ENCODE data around the gene SAXO1. TPM values are rescaled to one million over a fixed set of nuclear protein-coding genes. Genes with fewer than 3 reads are reported as not detected.

SAXO1 gene
- total RNA-seq, 1 experiment from 2014 or later, result not detected

DNA sequence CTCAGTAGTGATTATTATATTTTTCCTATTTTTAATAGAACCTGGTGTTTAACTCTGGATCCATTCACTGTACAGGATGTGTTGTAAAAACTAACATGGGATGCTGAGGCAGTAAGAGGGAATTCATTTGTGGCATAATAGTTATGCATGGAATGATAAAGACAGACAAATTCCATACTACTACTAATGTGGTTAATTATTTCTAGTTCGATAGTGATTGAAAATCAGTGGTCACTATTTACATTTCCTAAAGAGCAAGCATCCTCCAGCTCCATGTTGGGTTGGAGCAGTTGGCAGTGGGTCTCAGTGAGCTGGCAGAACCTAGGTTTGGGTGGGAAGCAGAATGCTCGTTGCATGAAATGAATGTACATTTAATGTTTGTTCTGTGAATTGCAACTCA, 122.6 kb downstream of the SAXO1 start:
- Histone ChIP-seq H3K9me3 (ENCODE audit: control insufficient read depth, insufficient read depth, low read depth, low read length) (no peaks in the 10 kb centered on the region), H3K27ac (ENCODE audit: low read length) (no peak overlapping the region), H3K4me3 (ENCODE audit: low read depth in 2 of 2, low read length in 2 of 2) (no peak overlapping the region), H3K36me3 (ENCODE audit: control insufficient read depth, insufficient read depth, low read length) (no peaks in the 10 kb centered on the region), H3K27me3 (ENCODE audit: control insufficient read depth, insufficient read depth, low read length) (no peaks in the 10 kb centered on the region), H3K4me1 (ENCODE audit: control insufficient read depth, insufficient read depth, low read length) (no peaks in the 10 kb centered on the region)
- ChIA-PET CTCF (no interaction called here), POLR2A (no interaction called here)
- intact Hi-C loops (cut with micrococcal nuclease; ENCODE audit: unreplicated experiment) (no loop called here), in situ Hi-C loops (cut with HindIII; ENCODE audit: low pct_unique_long_range_greater_than_20kb, low sequenced_read_pairs) (no loop called here)
- ATAC-seq (no peak), DNase-seq (ENCODE audit: low read depth, low spot score) (no peak)
- TF ChIP-seq, protein P1, sequence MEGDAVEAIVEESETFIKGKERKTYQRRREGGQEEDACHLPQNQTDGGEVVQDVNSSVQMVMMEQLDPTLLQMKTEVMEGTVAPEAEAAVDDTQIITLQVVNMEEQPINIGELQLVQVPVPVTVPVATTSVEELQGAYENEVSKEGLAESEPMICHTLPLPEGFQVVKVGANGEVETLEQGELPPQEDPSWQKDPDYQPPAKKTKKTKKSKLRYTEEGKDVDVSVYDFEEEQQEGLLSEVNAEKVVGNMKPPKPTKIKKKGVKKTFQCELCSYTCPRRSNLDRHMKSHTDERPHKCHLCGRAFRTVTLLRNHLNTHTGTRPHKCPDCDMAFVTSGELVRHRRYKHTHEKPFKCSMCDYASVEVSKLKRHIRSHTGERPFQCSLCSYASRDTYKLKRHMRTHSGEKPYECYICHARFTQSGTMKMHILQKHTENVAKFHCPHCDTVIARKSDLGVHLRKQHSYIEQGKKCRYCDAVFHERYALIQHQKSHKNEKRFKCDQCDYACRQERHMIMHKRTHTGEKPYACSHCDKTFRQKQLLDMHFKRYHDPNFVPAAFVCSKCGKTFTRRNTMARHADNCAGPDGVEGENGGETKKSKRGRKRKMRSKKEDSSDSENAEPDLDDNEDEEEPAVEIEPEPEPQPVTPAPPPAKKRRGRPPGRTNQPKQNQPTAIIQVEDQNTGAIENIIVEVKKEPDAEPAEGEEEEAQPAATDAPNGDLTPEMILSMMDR (IDR thresholded peaks at IDR 0.05), result no peak
- TF ChIP-seq, protein P2, sequence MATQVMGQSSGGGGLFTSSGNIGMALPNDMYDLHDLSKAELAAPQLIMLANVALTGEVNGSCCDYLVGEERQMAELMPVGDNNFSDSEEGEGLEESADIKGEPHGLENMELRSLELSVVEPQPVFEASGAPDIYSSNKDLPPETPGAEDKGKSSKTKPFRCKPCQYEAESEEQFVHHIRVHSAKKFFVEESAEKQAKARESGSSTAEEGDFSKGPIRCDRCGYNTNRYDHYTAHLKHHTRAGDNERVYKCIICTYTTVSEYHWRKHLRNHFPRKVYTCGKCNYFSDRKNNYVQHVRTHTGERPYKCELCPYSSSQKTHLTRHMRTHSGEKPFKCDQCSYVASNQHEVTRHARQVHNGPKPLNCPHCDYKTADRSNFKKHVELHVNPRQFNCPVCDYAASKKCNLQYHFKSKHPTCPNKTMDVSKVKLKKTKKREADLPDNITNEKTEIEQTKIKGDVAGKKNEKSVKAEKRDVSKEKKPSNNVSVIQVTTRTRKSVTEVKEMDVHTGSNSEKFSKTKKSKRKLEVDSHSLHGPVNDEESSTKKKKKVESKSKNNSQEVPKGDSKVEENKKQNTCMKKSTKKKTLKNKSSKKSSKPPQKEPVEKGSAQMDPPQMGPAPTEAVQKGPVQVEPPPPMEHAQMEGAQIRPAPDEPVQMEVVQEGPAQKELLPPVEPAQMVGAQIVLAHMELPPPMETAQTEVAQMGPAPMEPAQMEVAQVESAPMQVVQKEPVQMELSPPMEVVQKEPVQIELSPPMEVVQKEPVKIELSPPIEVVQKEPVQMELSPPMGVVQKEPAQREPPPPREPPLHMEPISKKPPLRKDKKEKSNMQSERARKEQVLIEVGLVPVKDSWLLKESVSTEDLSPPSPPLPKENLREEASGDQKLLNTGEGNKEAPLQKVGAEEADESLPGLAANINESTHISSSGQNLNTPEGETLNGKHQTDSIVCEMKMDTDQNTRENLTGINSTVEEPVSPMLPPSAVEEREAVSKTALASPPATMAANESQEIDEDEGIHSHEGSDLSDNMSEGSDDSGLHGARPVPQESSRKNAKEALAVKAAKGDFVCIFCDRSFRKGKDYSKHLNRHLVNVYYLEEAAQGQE (IDR thresholded peaks at IDR 0.05; ENCODE audit: insufficient read depth in 1 of 2, low read depth in 2 of 2, low read length in 1 of 2), result no peak
- TF ChIP-seq POLR2AphosphoS5 (IDR thresholded peaks at IDR 0.05; ENCODE audit: low read depth, low read length), result no peak
- TF ChIP-seq SIN3A (IDR thresholded peaks at IDR 0.05; ENCODE audit: borderline replicate concordance, insufficient read depth, low read depth, low read length), result no peak
- TF ChIP-seq TCF7L2 (IDR thresholded peaks at IDR 0.05; ENCODE audit: low read depth, low read length), result no peak
- no TSS peak for BruUV-seq (replicated peaks)

DNA sequence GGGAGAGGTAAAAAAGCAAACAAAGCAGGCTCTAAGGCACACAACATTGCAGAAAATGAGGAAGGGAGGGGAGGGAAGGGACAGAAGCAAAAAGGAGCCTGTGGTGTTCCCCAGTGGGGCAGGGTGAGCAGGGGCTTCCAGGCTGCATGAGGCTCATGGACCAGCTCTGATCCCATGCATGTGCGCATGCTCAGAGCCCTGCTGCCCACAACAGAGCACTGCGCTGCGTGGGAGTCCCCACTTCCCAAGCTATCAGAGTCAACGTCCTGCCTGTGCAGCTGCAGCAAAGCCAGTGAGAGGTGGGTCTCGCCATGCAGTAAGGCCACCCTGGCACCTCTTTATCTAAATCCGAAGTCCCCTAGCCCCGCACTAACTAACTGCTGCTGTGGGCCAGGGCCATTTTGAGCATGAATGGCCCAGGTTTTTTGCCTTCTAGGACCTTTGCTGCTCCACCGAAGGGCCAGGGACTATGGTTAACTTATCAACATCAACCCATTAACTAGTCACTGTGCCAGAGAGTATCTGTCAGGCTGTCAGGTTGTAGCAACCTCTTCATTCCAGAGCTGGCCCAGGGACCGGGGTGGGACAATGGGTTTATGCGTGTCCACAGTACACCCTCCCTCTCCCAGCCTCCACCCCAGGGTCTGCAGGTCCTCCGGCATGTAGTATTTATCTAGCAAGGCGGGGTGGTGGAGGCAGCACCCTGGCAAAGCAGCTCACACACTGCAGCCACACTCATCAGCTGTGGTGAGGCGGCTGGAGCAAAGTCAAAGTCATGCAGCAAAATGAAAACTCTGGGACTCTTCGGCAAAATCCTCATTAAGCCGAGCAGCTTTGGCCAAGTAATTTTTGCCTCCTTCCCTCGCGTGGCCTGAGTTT, 123.6 kb downstream of the SAXO1 start:
- intact Hi-C loops (cut with micrococcal nuclease; ENCODE audit: unreplicated experiment) (no loop called here), in situ Hi-C loops (cut with HindIII; ENCODE audit: low pct_unique_long_range_greater_than_20kb, low sequenced_read_pairs) (no loop called here)
- CTCF ChIA-PET, result no interaction called here
- Histone ChIP-seq H3K4me3 (ENCODE audit: low read depth in 2 of 2, low read length in 2 of 2) (no peak overlapping the region), H3K4me1 (ENCODE audit: control insufficient read depth, insufficient read depth, low read length) (no peaks in the 10 kb centered on the region), H3K36me3 (ENCODE audit: control insufficient read depth, insufficient read depth, low read length) (no peaks in the 10 kb centered on the region), H3K9me3 (ENCODE audit: control insufficient read depth, insufficient read depth, low read depth, low read length) (no peaks in the 10 kb centered on the region), H3K27ac (ENCODE audit: low read length) (no peak overlapping the region), H3K27me3 (ENCODE audit: control insufficient read depth, insufficient read depth, low read length) (no peaks in the 10 kb centered on the region)
- BruUV-seq (replicated peaks), result no TSS peak
- POLR2A ChIA-PET, result no interaction called here
- ATAC-seq (no peak), DNase-seq (ENCODE audit: low read depth, low spot score) (no peak)
- TF ChIP-seq POLR2AphosphoS5 (IDR thresholded peaks at IDR 0.05; ENCODE audit: low read depth, low read length) (no peak), TCF7L2 (IDR thresholded peaks at IDR 0.05; ENCODE audit: low read depth, low read length) (no peak), SIN3A (IDR thresholded peaks at IDR 0.05; ENCODE audit: borderline replicate concordance, insufficient read depth, low read depth, low read length) (no peak)
- TF ChIP-seq, protein P2 (IDR thresholded peaks at IDR 0.05; ENCODE audit: insufficient read depth in 1 of 2, low read depth in 2 of 2, low read length in 1 of 2), result no peak
- TF ChIP-seq, protein P1 (IDR thresholded peaks at IDR 0.05), result no peak
